NCI-H187 (cell line): ENCODE measurements around the gene BCL2L11.
A peak's percentile ranks its signal among the peaks of the same experiment; 100 is the strongest.

Experiments used
- DNase-seq, 2 experiments: peaks; one replicate each; lab custom pipeline; 2025; lab: John Stamatoyannopoulos, UW

The BCL2L11 gene

GRCh38 chr2:111168528-111169239 is 48.0 kb downstream of the BCL2L11 start:
- no peak for DNase-seq

GRCh38 chr2:111169268-111169667 is 48.6 kb downstream of the BCL2L11 start:
- DNase-seq, result no peak

- DNase-seq, result no peak
Measured at GRCh38 chr2:111169924-111170323, 49.2 kb downstream of the BCL2L11 start.

GRCh38 chr2:111171337-111171930 is 50.7 kb downstream of the BCL2L11 start:
- DNase-seq, result no peak

- no peak for DNase-seq
Measured at GRCh38 chr2:111172666-111173065, 52.0 kb downstream of the BCL2L11 start.

GRCh38 chr2:111173338-111173737 is 52.6 kb downstream of the BCL2L11 start:
- DNase-seq, result no peak

GRCh38 chr2:111173856-111174255 is 53.1 kb downstream of the BCL2L11 start:
- no peak for DNase-seq

- no peak for DNase-seq
Measured at GRCh38 chr2:111175615-111176014, 54.9 kb downstream of the BCL2L11 start.

GRCh38 chr2:111176388-111176787 is 55.7 kb downstream of the BCL2L11 start:
- no peak for DNase-seq

GRCh38 chr2:111176867-111177266 is 56.2 kb downstream of the BCL2L11 start:
- DNase-seq, result no peak

- DNase-seq, result no peak
Measured at GRCh38 chr2:111178296-111178695, 57.6 kb downstream of the BCL2L11 start.

GRCh38 chr2:111178730-111179405 is 58.2 kb downstream of the BCL2L11 start:
- no peak for DNase-seq

GRCh38 chr2:111182121-111182520 is 61.4 kb downstream of the BCL2L11 start:
- no peak for DNase-seq

GRCh38 chr2:111182740-111183139 is 62.0 kb downstream of the BCL2L11 start:
- DNase-seq, result no peak

- peak in 1 of 2 experiments; percentile 2 for DNase-seq
Measured at GRCh38 chr2:111184725-111185310, 64.1 kb downstream of the BCL2L11 start.

GRCh38 chr2:111185361-111186022 is 64.8 kb downstream of the BCL2L11 start:
- no peak for DNase-seq

GRCh38 chr2:111186121-111186715 is 65.5 kb downstream of the BCL2L11 start:
- DNase-seq, result no peak

- DNase-seq, result no peak
Measured at GRCh38 chr2:111186933-111187332, 66.2 kb downstream of the BCL2L11 start.

GRCh38 chr2:111188681-111189080 is 68.0 kb downstream of the BCL2L11 start:
- no peak for DNase-seq

GRCh38 chr2:111189106-111189505 is 68.4 kb downstream of the BCL2L11 start:
- no peak for DNase-seq

- no peak for DNase-seq
Measured at GRCh38 chr2:111190816-111191540, 70.3 kb downstream of the BCL2L11 start.
